Panc1 (cell line): Measurements from ENCODE around the gene SUCO. TPM values are rescaled to one million over a fixed set of nuclear protein-coding genes. Genes with fewer than 3 reads are reported as not detected.

Experiments used
- ATAC-seq: fragments of 200-7000 bp; cut with Tn5 transposase; 2 replicates; pipeline ENCODE4 v1.9.1; 2020; ENCODE audit warnings: mild to moderate bottlenecking, moderate library complexity
- BruUV-seq: library from RNA; stranded (reverse); fragments of 400-500 nt; replicated peaks from 2 replicates; lab custom pipeline; 2021; lab: Mats Ljungman, UMichigan
- CTCF ChIA-PET: fragments of 300-600 bp; sonication (Branson Sonifier 250); formaldehyde crosslinking; loops from one replicate; lab custom pipeline; 2022; ENCODE audit warnings: antibody characterized with exemption; lab: Charles Lee
- POLR2A ChIA-PET: fragments of 300-600 bp; sonication (Branson Sonifier 250); formaldehyde crosslinking; loops from one replicate; lab custom pipeline; 2022; ENCODE audit warnings: antibody characterized with exemption; lab: Charles Lee
- DNase-seq: peaks from one replicate; pipeline ENCODE4 v3.0.0-alpha.2; 2010; ENCODE audit warnings: low read depth, low spot score
- H3K27ac ChIP-seq: 2 replicates; pipeline ENCODE4 v1.5.1; 2011; ENCODE audit warnings: mild to moderate bottlenecking, low read length, inconsistent platforms
- H3K27me3 ChIP-seq: fragments of 200-500 bp; sonication (Bioruptor generic); 2 replicates; pipeline ENCODE4 v1.6.0; 2014; ENCODE audit warnings: low read length, inconsistent platforms; ENCODE audit not compliant: control insufficient read depth, insufficient read depth
- H3K36me3 ChIP-seq: fragments of 200-500 bp; sonication (Bioruptor generic); 2 replicates; pipeline ENCODE4 v1.5.1; 2014; ENCODE audit warnings: inconsistent platforms, mild to moderate bottlenecking, low read length, moderate library complexity; ENCODE audit not compliant: control insufficient read depth, insufficient read depth
- H3K4me1 ChIP-seq: 2 replicates; pipeline ENCODE4 v1.5.1; 2011; ENCODE audit warnings: inconsistent platforms, mild to moderate bottlenecking, low read length, moderate library complexity; ENCODE audit not compliant: control insufficient read depth, insufficient read depth
- H3K4me3 ChIP-seq, 2 experiments: 2 replicates each; pipeline ENCODE4 v1.5.1; 2011 to 2012; ENCODE audit warnings: low read depth in 2 of 2, low read length in 2 of 2, mild to moderate bottlenecking in 2 of 2, inconsistent platforms in 1 of 2, moderate library complexity in 1 of 2
- H3K9me3 ChIP-seq: fragments of 200-500 bp; sonication (Bioruptor generic); 2 replicates; pipeline ENCODE4 v1.5.1; 2014; ENCODE audit warnings: low read depth, mild to moderate bottlenecking, inconsistent platforms, low read length, moderate library complexity; ENCODE audit not compliant: control insufficient read depth, insufficient read depth
- CTCF ChIP-seq: fragments of 450-650 bp; IDR thresholded peaks from 2 replicates; pipeline ENCODE4 v1.5.1; 2017; ENCODE audit warnings: mild to moderate bottlenecking
- POLR2AphosphoS5 ChIP-seq: IDR thresholded peaks from 2 replicates; pipeline ENCODE4 v1.6.1; 2012; ENCODE audit warnings: mild to moderate bottlenecking, low read depth, low read length, moderate library complexity
- REST ChIP-seq, 2 experiments: IDR thresholded peaks; 2 replicates each; pipeline ENCODE4 v1.6.1; 2011 to 2012; ENCODE audit warnings: low read depth in 2 of 2, control low read depth in 1 of 2, low read length in 1 of 2, mild to moderate bottlenecking in 1 of 2, moderate library complexity in 1 of 2; ENCODE audit not compliant: insufficient read depth in 1 of 2
- SIN3A ChIP-seq: IDR thresholded peaks from 2 replicates; pipeline ENCODE4 v1.6.1; 2012; ENCODE audit warnings: low read depth, mild to moderate bottlenecking, low read length, moderate library complexity, borderline replicate concordance; ENCODE audit not compliant: insufficient read depth
- TCF7L2 ChIP-seq: IDR thresholded peaks from 2 replicates; pipeline ENCODE4 v1.6.1; 2011; ENCODE audit warnings: mild to moderate bottlenecking, low read depth, low read length, inconsistent platforms
- in situ Hi-C: cut with HindIII; loops from 2 replicates; pipeline ENCODE4 v1.10.0; 2016; ENCODE audit warnings: low sequenced_read_pairs, low pct_unique_long_range_greater_than_20kb
- intact Hi-C: fragments of 100-400 bp; cut with micrococcal nuclease; formaldehyde crosslinking; loops from one replicate; pipeline ENCODE4 v1.10.0; 2022; ENCODE audit not compliant: unreplicated experiment
- total RNA-seq: library from RNA; stranded (reverse); gene quantifications from one replicate; pipeline ENCODE4 v1.2.1, GENCODE V29; 2021; ENCODE audit not compliant: unreplicated experiment

The SUCO gene
- total RNA-seq, 1 experiment from 2014 or later = 31.3 TPM

GRCh38 chr1:172499636-172500141 lies 33.3 kb upstream of the SUCO start:
- DNase-seq = peak; percentile 41
- CTCF ChIA-PET = no interaction called here

GRCh38 chr1:172500207-172500606 lies 32.7 kb upstream of the SUCO start:
- Histone ChIP-seq H3K4me1 (no peaks in the 10 kb centered on the region; the same call in 1 of the 2 replicates), H3K27me3 (peaks cover 2% of the 10 kb centered on the region; the same call in 1 of the 2 replicates), H3K4me3 (no peak overlapping the region), H3K9me3 (no peaks in the 10 kb centered on the region), H3K27ac (no peak overlapping the region), H3K36me3 (no peaks in the 10 kb centered on the region)
- no peak for ATAC-seq
- intact Hi-C loops (no loop called here), in situ Hi-C loops (no loop called here)
- no peak for DNase-seq
- POLR2A ChIA-PET = no interaction called here
- CTCF ChIA-PET = no interaction called here
- TF ChIP-seq POLR2AphosphoS5 (no peak), CTCF (no peak), SIN3A (no peak), TCF7L2 (no peak), REST (IDR thresholded peaks at IDR 0.05; ENCODE audit: insufficient read depth in 1 of 2, low read depth in 2 of 2, low read length in 1 of 2) (no peak)
- no TSS peak for BruUV-seq

More at GRCh38 chr1:172499636-172500141, 33.3 kb upstream of the SUCO start:
- no peak for TF ChIP-seq CTCF
- no peak for TF ChIP-seq SIN3A
- no peak for TF ChIP-seq POLR2AphosphoS5
- no peak for TF ChIP-seq TCF7L2
- TF ChIP-seq REST (IDR thresholded peaks at IDR 0.05; ENCODE audit: insufficient read depth in 1 of 2, low read depth in 2 of 2, low read length in 1 of 2) = no peak
- no TSS peak for BruUV-seq
- H3K36me3 ChIP-seq = no peaks in the 10 kb centered on the region
- POLR2A ChIA-PET = no interaction called here
- no peaks in the 10 kb centered on the region; the same call in 1 of the 2 replicates for H3K4me1 ChIP-seq
- peaks cover 2% of the 10 kb centered on the region; the same call in 1 of the 2 replicates for H3K27me3 ChIP-seq
- in situ Hi-C loops (no loop called here), intact Hi-C loops (no loop called here)
- no peak overlapping the region for H3K27ac ChIP-seq
- no peak overlapping the region for H3K4me3 ChIP-seq
- no peaks in the 10 kb centered on the region for H3K9me3 ChIP-seq
- no peak for ATAC-seq
